Measurements from ENCODE around the gene SBNO2.

- TF ChIP-seq, protein P1, sequence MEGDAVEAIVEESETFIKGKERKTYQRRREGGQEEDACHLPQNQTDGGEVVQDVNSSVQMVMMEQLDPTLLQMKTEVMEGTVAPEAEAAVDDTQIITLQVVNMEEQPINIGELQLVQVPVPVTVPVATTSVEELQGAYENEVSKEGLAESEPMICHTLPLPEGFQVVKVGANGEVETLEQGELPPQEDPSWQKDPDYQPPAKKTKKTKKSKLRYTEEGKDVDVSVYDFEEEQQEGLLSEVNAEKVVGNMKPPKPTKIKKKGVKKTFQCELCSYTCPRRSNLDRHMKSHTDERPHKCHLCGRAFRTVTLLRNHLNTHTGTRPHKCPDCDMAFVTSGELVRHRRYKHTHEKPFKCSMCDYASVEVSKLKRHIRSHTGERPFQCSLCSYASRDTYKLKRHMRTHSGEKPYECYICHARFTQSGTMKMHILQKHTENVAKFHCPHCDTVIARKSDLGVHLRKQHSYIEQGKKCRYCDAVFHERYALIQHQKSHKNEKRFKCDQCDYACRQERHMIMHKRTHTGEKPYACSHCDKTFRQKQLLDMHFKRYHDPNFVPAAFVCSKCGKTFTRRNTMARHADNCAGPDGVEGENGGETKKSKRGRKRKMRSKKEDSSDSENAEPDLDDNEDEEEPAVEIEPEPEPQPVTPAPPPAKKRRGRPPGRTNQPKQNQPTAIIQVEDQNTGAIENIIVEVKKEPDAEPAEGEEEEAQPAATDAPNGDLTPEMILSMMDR (IDR thresholded peaks at IDR 0.05) = no peak
- no peak for TF ChIP-seq POLR2A (IDR thresholded peaks at IDR 0.05)
These were observed 15.4 kb upstream of the SBNO2 start for GRCh38 chr19:1189419-1189818.

Measured in vagina (tissue), 2 donors.